BJ (cell line): ENCODE data around the gene TRAPPC12. TPM values are rescaled to one million over a fixed set of nuclear protein-coding genes. Genes with fewer than 3 reads are reported as not detected.
A peak's percentile ranks its signal among the peaks of the same experiment; 100 is the strongest.

Experiments used
- CTCF ChIA-PET: fragments of 350-600 bp; formaldehyde crosslinking; extraction: SDS; loops from one replicate; lab custom pipeline; 2021; ENCODE audit warnings: antibody characterized with exemption, inconsistent platforms; lab: Yijun Ruan, JAX
- POLR2A ChIA-PET: fragments of 300-600 bp; sonication (Branson Sonifier 250); formaldehyde crosslinking; extraction: SDS; loops from one replicate; lab custom pipeline; 2021; ENCODE audit warnings: antibody characterized with exemption; lab: Charles Lee
- DNase-seq: peaks from one replicate; pipeline ENCODE4 v3.0.0-alpha.2; 2011; ENCODE audit warnings: low read depth
- H3K27me3 ChIP-seq: 2 replicates; pipeline ENCODE4 v1.6.0; 2011; ENCODE audit warnings: low read length; ENCODE audit not compliant: control insufficient read depth, insufficient read depth
- H3K36me3 ChIP-seq: 2 replicates; pipeline ENCODE4 v1.5.1; 2011; ENCODE audit warnings: low read length; ENCODE audit not compliant: control insufficient read depth, insufficient read depth
- H3K4me3 ChIP-seq: 2 replicates; pipeline ENCODE4 v1.5.1; 2011; ENCODE audit warnings: low read depth, mild to moderate bottlenecking, control low read depth, low read length
- CTCF ChIP-seq: IDR thresholded peaks from 2 replicates; pipeline ENCODE4 v1.5.1; 2011; ENCODE audit warnings: low read depth, mild to moderate bottlenecking, control low read depth, inconsistent platforms, low read length, moderate library complexity; ENCODE audit not compliant: insufficient read depth
- polyA minus RNA-seq: library from RNA; depleted of rRNA, polyadenylated mRNA; stranded (reverse); fragments of >200 nt; gene quantifications from 2 replicates; pipeline ENCODE4 v1.2.3, GENCODE V29; 2011; rRNA and poly(A)+ RNA removed
- polyA plus RNA-seq: library from polyadenylated mRNA; depleted of rRNA; stranded (reverse); fragments of >200 nt; gene quantifications from 2 replicates; pipeline ENCODE4 v1.2.3, GENCODE V29; 2011; rRNA removed

The TRAPPC12 gene
- 30.5 and 57.8 TPM in 2 replicates for polyA plus RNA-seq
- 62.8 and 72.7 TPM in 2 replicates for polyA minus RNA-seq

- no peaks in the 10 kb centered on the region for H3K36me3 ChIP-seq
- CTCF ChIA-PET: no interaction called here
- POLR2A ChIA-PET: interaction anchor here (0.5 to 0.6 kb wide), 2 partner anchors 15 to 95 kb away, joined by 3 to 5 read pairs; no protein-coding TSS in a partner anchor
Measured at GRCh38 chr2:3379647-3380534, at the start of gene TRAPPC12. Gene TRAPPC12, plus strand, starts transcription at chr2:3379694. Its CDS starts 7,930 bp downstream, at chr2:3387624.

GRCh38 chr2:3332133-3332532 is 47.4 kb upstream of the TRAPPC12 start:
- Histone ChIP-seq H3K27me3 (no peaks in the 10 kb centered on the region), H3K4me3 (no peak overlapping the region), H3K36me3 (peaks cover 9% of the 10 kb centered on the region)
- no peak for DNase-seq
- CTCF ChIA-PET: no interaction called here
- TF ChIP-seq CTCF: no peak
- POLR2A ChIA-PET: no interaction called here

More at GRCh38 chr2:3379647-3380534, at the start of gene TRAPPC12:
- peak; percentile 68 for TF ChIP-seq CTCF
- Histone ChIP-seq H3K4me3 (peak within 1 kb of the TSS; percentile 97), H3K27me3 (no peaks in the 10 kb centered on the region)
- peak; percentile 26 for DNase-seq

GRCh38 chr2:3334392-3335345 is 44.8 kb upstream of the TRAPPC12 start:
- ChIA-PET POLR2A (no interaction called here), CTCF (no interaction called here)
- no peak for DNase-seq
- Histone ChIP-seq H3K4me3 (no peak overlapping the region), H3K36me3 (peaks cover 9% of the 10 kb centered on the region), H3K27me3 (no peaks in the 10 kb centered on the region)
- no peak for TF ChIP-seq CTCF

- H3K4me3 ChIP-seq: no peak overlapping the region
- no peaks in the 10 kb centered on the region for H3K27me3 ChIP-seq
- DNase-seq: no peak
- TF ChIP-seq CTCF: no peak
- POLR2A ChIA-PET: no interaction called here
- CTCF ChIA-PET: interaction anchor here (1.1 kb wide), 1 partner anchor 33 kb away, joined by 3 read pairs; no protein-coding TSS in a partner anchor
- H3K36me3 ChIP-seq: peaks cover 9% of the 10 kb centered on the region
Measured at GRCh38 chr2:3336844-3337243, 42.6 kb upstream of the TRAPPC12 start.
